Fibroblast of skin of scalp (primary cell): ENCODE measurements around the gene XRCC2. TPM values are rescaled to one million over a fixed set of nuclear protein-coding genes. Genes with fewer than 3 reads are reported as not detected.
"Not testable (repeated sequence)": the region's sequence is repeated elsewhere in the genome, so short reads cannot be mapped to it uniquely, and the experiment has no call there.

ENCODE experiments used
- DNase-seq: peaks from one replicate; pipeline ENCODE4 v3.0.0-alpha.2; 2013
- polyA plus RNA-seq, 2 experiments: library from polyadenylated mRNA; unstranded; fragments of 120-200 nt; gene quantifications; one replicate each; pipeline ENCODE4 v1.2.1, GENCODE V29; 2013; ENCODE audit not compliant: insufficient read length in 2 of 2

Gene XRCC2
- 2.1 TPM for polyA plus RNA-seq (2013, experiment 1 of 2; ENCODE audit: insufficient read length)
- polyA plus RNA-seq (2013, experiment 2 of 2; ENCODE audit: insufficient read length), result 2.2 TPM

DNA sequence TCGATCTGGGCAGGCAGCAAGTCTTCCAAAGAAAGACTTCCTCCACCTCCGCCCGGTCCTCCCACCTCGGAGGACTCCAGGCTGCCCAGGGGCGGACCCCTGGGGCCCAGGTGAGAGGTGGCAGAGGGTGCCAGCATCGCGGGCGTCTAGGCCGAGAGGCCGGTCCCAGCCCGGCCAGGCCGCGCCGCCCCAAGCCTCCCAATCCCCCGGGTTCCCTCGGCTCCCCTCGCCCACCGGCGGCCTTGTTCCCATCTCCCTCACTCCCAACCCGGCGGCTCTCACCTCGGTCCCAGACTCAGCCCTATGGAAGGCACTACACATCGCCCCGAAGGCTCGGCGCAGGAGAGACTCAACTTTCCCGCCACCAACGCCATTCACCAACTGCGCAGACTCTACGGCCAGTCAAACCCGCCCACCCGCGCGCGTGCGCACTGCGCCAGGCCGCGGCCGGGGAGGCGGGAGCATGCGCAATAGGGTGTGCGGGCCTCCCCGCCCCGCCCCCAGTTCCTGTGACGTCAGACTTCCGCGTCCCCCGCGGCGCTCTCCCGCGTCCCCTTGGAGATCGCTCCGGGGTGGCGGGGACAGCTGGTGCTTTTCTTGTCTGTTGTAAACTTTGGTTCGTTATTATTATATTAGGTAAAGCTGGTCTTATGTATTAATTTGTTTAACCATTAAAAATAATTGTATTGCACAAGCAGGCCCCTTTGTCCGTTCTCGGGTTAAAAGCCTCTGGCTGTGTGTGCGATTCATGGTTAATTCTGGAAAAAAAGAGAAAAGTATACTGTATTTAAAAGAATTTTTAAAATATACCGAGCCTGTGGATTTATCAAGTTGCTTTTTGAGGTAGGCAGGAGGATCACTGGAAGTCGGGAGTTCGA lies at the start of gene XRCC2:
XRCC2 (minus strand) TSS at position 383 of the 878 bp plus-strand sequence; CDS start at position 321, 62 bp downstream.
- peak; percentile 91 for DNase-seq

- DNase-seq, result no peak
Measured at GRCh38 chr7:152723364-152723763, 47.4 kb upstream of the XRCC2 start.

GRCh38 chr7:152712412-152713042 lies 36.6 kb upstream of the XRCC2 start:
- not testable (repeated sequence) for DNase-seq

DNA sequence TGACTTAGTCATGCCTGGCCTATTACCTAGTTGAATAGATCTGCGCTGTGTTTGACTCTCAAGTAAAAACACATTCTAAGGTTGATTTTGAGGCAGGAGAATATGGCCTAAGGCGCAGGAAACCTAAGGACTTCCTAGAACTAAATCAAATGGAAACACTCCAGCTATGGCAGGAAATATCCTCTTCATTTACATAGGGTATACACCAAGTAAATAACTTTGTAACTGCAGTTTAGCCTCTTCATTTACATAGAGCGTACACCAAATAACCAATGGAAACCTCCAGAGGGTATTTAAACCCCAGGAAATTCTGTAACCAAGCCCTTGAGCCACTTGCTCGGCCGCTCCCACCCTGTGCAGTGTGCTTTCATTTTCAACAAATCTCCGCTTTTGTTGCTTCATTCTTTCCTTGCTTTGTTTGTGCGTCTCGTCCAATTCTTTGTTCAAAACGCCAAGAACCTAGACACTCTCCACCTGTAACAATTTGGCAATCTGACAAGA lies 35.6 kb upstream of the XRCC2 start:
- no peak for DNase-seq

GRCh38 chr7:152710153-152710442 lies 34.2 kb upstream of the XRCC2 start:
- no peak for DNase-seq

DNA sequence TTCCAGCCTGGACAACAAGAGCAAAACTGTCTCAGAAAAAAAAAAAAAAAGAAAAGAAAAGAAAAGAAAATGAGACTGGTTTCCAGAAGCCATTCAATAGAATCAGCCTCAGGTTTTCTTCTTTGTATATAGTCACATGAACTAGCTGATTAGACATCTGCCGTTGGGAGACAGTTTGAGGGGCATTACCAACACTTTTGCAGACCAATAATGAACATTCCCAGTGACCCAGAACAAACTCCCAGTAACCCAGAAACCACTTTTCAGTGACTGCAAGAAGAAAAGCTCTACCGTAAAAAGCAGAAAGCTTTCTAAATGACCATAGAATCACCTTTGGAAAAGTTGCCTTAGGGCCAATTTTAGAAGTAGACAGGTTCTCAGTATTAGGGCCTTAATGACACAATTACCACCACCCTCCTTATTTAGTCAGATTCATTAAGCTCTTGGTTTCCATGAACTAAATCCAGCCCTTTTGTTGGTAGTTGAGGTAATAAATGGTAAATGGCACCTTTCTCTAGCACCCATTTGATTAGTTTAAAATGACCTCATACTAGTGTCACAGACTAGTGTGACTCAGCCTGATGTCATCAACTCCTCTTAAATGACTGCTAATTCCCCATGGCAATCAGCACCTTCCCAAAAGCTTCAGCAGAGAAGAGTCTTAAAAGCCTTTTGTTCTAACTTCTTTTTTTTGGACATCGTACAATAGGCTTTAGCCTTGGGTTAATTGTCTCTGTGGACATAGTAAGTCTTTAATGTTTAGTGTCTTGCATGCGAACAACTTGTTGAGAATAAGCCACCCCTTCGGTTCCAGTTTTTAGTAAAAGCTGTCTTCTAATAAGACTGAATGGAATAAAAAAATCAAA lies 33.6 kb upstream of the XRCC2 start:
- DNase-seq, result peak; percentile 3

DNA sequence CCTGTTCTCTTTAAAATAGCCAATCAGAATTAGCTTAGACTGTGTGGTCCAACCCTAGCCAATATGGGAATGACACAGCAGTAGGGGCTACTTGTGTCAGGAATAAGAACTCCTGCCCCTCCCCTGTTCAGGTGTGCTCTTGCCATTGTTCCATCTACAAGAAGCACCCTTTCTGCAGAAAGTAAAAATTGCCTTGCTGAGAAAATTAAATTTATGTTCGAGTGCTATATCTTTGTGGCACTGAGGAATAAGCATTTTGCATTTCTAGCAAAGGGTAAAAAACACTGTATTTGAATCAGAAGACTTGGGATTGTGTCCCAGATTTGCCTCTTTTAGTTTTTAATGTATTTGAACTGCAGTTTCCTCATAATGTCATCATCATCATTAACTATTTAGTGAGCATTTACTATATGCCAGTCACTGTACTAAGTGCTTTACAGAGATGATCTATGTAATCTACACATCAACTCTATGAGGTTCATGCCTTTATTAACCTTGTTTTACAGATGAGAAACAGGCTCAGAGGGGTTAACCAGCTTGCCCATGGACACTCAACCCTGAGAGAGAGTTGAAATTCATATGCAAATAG lies 28.9 kb upstream of the XRCC2 start:
- DNase-seq, result no peak

- DNase-seq, result no peak
Measured at GRCh38 chr7:152699079-152699478, 23.1 kb upstream of the XRCC2 start.

GRCh38 chr7:152697268-152697974 lies 21.5 kb upstream of the XRCC2 start:
- not testable (repeated sequence) for DNase-seq

DNA sequence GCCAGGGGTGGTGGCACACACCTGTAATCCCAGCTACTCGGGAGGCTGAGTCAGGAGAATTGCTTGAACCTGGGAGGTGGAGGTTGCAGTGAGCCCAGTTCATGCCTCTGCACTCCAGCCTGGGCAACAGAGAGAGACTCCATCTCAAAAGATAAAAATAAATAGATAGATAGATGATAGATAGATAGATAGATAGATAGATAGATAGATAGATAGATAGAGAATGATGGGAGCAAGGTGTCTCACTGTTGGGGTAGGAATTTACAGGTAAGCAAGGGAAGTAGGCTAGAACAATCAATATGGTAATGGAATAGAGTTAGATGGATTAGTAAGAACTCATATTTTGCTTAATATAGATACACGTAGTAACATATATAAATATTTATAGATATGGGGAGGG lies 16.3 kb upstream of the XRCC2 start:
- not testable (repeated sequence) for DNase-seq

GRCh38 chr7:152683297-152683696 lies 7.4 kb upstream of the XRCC2 start:
- DNase-seq, result no peak

GRCh38 chr7:152677808-152678670 lies 2.1 kb upstream of the XRCC2 start:
- DNase-seq, result no peak

DNA sequence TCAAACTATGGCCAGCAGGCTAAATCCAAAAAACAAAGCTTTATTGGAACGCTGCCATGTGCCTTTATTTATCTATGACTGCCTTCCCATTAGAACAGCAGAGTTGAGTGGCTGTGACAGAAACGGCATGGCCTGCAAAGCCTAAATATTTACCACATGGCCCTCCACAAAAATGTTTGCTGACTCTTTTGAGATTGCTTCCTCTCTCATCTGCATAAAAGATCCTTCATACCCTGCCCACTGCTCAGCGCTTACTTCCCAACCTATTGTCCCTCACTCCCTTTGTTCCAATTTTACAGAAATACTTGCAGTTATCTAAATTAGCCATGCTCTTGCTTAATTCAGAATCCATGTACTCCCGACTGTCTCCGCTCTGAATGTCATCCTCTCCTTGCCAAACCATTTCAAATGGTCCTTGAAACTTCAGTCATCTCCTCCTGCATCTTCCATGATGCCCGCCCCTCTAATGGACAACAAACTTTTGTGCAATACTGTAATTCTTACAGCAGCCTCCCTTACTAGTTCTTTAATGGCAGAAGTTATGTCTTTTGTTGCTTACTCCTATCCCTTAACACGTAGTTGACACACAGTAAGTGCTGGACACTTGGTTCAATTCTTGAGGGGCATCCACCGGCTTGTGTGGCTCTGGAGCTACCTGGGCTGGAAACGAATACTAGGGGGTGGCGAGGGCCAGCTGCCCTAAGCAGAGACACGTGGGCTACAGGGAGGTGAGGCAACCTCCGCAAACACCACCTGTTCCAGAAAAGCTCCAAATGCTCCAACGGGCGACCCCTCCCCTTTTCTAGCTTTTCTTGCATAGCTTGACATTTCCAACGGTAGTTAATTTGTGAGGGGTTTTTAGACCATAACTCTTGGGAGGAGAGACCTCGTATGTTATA lies 832 bp downstream of the XRCC2 start:
- DNase-seq, result peak; percentile 12

GRCh38 chr7:152673897-152674296 lies 2.0 kb downstream of the XRCC2 start:
- no peak for DNase-seq

DNA sequence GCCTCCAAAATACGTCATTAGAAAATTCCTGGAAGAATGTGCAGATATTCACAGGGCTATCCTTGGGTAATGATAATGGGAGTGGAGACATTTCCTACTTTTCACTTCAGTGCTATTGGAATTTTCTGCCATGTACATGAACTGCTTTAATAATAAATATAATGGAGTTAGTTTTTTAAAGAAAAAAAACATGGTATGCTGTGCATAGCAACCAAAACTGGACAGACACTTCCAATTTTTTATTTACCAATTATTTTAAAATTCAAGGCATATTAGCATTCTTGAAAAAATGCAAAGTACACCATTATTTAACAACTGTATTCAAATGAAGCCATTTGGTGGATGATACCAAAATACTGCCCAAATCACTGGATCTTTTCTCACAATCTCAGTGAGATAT lies 3.3 kb downstream of the XRCC2 start:
- DNase-seq, result no peak

DNA sequence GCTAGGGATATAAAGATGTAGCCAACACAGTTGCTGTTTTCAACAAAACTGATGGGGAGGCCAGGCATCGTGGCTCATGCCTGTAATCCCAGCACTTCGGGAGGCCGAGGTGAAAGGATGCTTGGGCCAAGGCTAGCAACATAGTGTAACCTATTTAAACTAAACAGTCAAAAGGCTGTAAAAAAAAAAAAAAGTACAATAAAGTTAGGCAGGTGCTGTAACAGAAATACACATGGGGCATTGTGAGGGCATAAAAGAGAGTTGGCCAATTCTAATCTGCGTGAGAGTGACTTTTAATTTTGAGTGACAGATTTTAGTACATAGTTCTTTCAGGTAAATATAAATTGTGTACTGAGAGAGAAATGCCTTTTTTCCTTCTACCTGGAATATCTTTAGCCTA lies 6.2 kb downstream of the XRCC2 start:
- DNase-seq, result no peak

- no peak for DNase-seq
Measured at GRCh38 chr7:152668975-152669374, 7.0 kb downstream of the XRCC2 start.

DNA sequence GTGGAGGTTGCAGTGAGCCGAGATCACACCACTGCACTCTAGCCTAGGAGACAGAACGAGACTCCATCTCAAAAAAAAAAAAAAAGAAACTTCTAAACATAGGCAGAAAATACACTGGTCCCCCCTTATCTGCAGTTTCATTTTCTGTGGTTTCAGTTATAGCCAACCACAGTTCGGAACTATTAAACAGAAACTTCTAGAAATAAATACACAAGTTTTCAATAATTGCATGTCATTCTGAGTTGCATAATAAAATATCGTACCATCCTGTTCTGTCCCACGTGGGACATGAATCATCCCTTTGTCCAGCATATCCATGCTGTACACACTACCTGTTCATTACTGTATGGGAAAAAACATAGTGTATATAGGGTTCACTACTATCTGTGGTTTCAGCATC lies 8.0 kb downstream of the XRCC2 start:
- no peak for DNase-seq

- DNase-seq, result no peak
Measured at GRCh38 chr7:152666078-152666477, 9.9 kb downstream of the XRCC2 start.

DNA sequence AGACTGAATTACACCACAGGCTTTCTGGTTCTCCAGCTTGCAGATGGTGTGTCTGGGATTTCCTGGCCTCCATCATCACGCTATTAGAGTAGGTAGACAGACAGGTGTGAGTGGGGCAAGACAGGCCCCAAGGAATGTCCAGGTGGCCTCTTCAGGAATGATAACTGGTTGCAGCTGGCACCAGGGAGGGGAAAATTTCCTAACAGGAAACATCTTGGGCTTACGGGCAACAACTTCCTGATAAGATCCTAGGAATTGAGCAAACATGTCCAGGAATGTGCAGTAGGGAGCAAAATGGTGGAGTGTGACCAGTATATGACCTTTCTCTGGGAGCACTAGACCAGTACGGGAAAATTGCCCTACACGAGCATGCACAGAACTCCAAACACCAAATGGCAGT lies 11.3 kb downstream of the XRCC2 start:
- no peak for DNase-seq
